B cell (primary cell): ENCODE measurements around the gene ZNF14. TPM values are rescaled to one million over a fixed set of nuclear protein-coding genes. Genes with fewer than 3 reads are reported as not detected.

Source experiments
- ATAC-seq: fragments of 200-7000 bp; cut with Tn5 transposase; one replicate; pipeline ENCODE4 v1.10.0; 2021; ENCODE audit warnings: low read depth, mild to moderate bottlenecking, moderate number of reproducible peaks, moderate library complexity
- CTCF ChIA-PET: fragments of 350-600 bp; sonication (Branson Sonifier 250); formaldehyde crosslinking; loops from one replicate; lab custom pipeline; 2021; ENCODE audit warnings: antibody characterized with exemption, inconsistent platforms; lab: Charles Lee
- POLR2A ChIA-PET: fragments of 350-600 bp; sonication (Branson Sonifier 250); formaldehyde crosslinking; loops from one replicate; lab custom pipeline; 2021; ENCODE audit warnings: antibody characterized with exemption; lab: Charles Lee
- DNase-seq: peaks from one replicate; pipeline ENCODE4 v3.0.0; 2013
- H2AFZ ChIP-seq: 2 replicates; pipeline ENCODE4 v1.6.1; 2012; ENCODE audit warnings: mild to moderate bottlenecking, low read depth, low read length; ENCODE audit not compliant: insufficient read depth, poor library complexity, severe bottlenecking
- H3K27ac ChIP-seq, 2 donors: 1 replicate in 1 of 2; 2 replicates in 1 of 2; pipeline ENCODE4 v1.5.1; 2012 to 2013; ENCODE audit warnings: low read length in 2 of 2, mild to moderate bottlenecking in 2 of 2, moderate library complexity in 1 of 2
- H3K27me3 ChIP-seq, 4 experiments: fragments of 200-600 bp in 1 of 4; sonication (generic) in 1 of 4; replicated peaks in 1 of 4; 1 replicate in 2 of 4; 2 replicates in 2 of 4; pipeline versions ENCODE4 v1.6.1 to v1.7.0; 2013 to 2016; ENCODE audit warnings: low read length in 3 of 4, mild to moderate bottlenecking in 2 of 4, mixed read lengths in 1 of 4, moderate library complexity in 1 of 4; ENCODE audit not compliant: insufficient read depth in 4 of 4, control insufficient read depth in 3 of 4; ENCODE audit errors: control extremely low read depth in 1 of 4
- H3K36me3 ChIP-seq, 2 experiments: replicated peaks in 1 of 2; 1 replicate in 1 of 2; 2 replicates in 1 of 2; pipeline versions ENCODE4 v1.6.1 to v1.7.1; 2013; ENCODE audit warnings: low read length in 1 of 2; ENCODE audit not compliant: insufficient read depth in 2 of 2, control insufficient read depth in 1 of 2; ENCODE audit errors: control extremely low read depth in 1 of 2, extremely low read depth in 1 of 2
- H3K4me1 ChIP-seq, 2 donors: fragments of 200-600 bp in 1 of 2; sonication (generic) in 1 of 2; 1 replicate in 1 of 2; 2 replicates in 1 of 2; pipeline versions ENCODE4 v1.5.1 to v1.6.1; 2013 to 2017; ENCODE audit warnings: low read length in 2 of 2; ENCODE audit not compliant: control insufficient read depth in 2 of 2, insufficient read depth in 2 of 2
- H3K4me2 ChIP-seq: replicated peaks from 2 replicates; pipeline ENCODE3; 2012; ENCODE audit warnings: mild to moderate bottlenecking, low read depth, low read length; ENCODE audit not compliant: poor library complexity, severe bottlenecking
- H3K4me3 ChIP-seq, 5 experiments: fragments of 200-600 bp in 1 of 5; sonication (generic) in 1 of 5; 1 replicate in 3 of 5; 2 replicates in 2 of 5; pipeline versions ENCODE4 v1.5.1 to v1.7.0; 2011 to 2016; ENCODE audit warnings: low read length in 4 of 5, mild to moderate bottlenecking in 4 of 5, low read depth in 2 of 5, control low read depth in 1 of 5, moderate library complexity in 1 of 5; ENCODE audit not compliant: insufficient read depth in 1 of 5; ENCODE audit errors: control extremely low read depth in 1 of 5, extremely low read depth in 1 of 5
- H3K79me2 ChIP-seq: fragments of 200-600 bp; sonication (generic); one replicate; pipeline ENCODE4 v1.6.0; 2016; ENCODE audit warnings: low read length; ENCODE audit not compliant: control insufficient read depth, insufficient read depth
- H3K9ac ChIP-seq: fragments of 200-600 bp; sonication (generic); 2 replicates; pipeline ENCODE4 v1.6.1; 2017; ENCODE audit warnings: mild to moderate bottlenecking, low read length, moderate library complexity
- H3K9me3 ChIP-seq, 3 donors: one replicate each; pipeline versions ENCODE4 v1.6.1 to v1.7.1; 2013; ENCODE audit warnings: low read length in 2 of 3; ENCODE audit not compliant: control insufficient read depth in 2 of 3, insufficient read depth in 1 of 3; ENCODE audit errors: control extremely low read depth in 1 of 3
- H4K20me1 ChIP-seq: 2 replicates; pipeline ENCODE4 v1.6.0; 2012; ENCODE audit warnings: mild to moderate bottlenecking, low read length; ENCODE audit not compliant: insufficient read depth, control insufficient read depth, poor library complexity, severe bottlenecking
- H3K27ac Mint-ChIP-seq: one replicate; pipeline ENCODE4 v1.8.0; 2021; ENCODE audit warnings: mixed read lengths
- H3K27me3 Mint-ChIP-seq: one replicate; pipeline ENCODE4 v1.8.0; 2021; ENCODE audit warnings: mixed read lengths
- H3K4me1 Mint-ChIP-seq: one replicate; pipeline ENCODE4 v1.8.0; 2021; ENCODE audit warnings: mixed read lengths
- H3K4me3 Mint-ChIP-seq: one replicate; pipeline ENCODE4 v1.8.0; 2021; ENCODE audit warnings: mixed read lengths
- H3K9me3 Mint-ChIP-seq: one replicate; pipeline ENCODE4 v1.8.0; 2022; ENCODE audit warnings: mixed read lengths; ENCODE audit not compliant: insufficient read depth
- EZH2 ChIP-seq: IDR thresholded peaks from 2 replicates; pipeline ENCODE4 v1.6.1; 2012; ENCODE audit warnings: borderline replicate concordance, low read depth, mild to moderate bottlenecking, moderate library complexity, low read length; ENCODE audit not compliant: insufficient read depth, poor library complexity, severe bottlenecking
- WGBS: methylation state at CpG from one replicate; pipeline ENCODE4 v1.1.5; 2013; ENCODE audit warnings: missing lambda C conversion rate; ENCODE audit not compliant: insufficient coverage; 5-methylcytosine and 5-hydroxymethylcytosine counted together
- intact Hi-C: fragments of 100-400 bp; cut with micrococcal nuclease; formaldehyde crosslinking; loops from one replicate; pipeline ENCODE4 v1.10.0; 2022
- polyA plus RNA-seq: library from polyadenylated mRNA; depleted of rRNA; stranded (reverse); fragments of >200 nt; gene quantifications from 2 replicates; pipeline ENCODE4 v1.2.3, GENCODE V29; 2012
- total RNA-seq, 2 donors: library from RNA; stranded (reverse); fragments of 120-200 nt in 1 of 2; gene quantifications; 1 replicate in 1 of 2; 2 replicates in 1 of 2; pipeline versions ENCODE4 v1.2.3 to v1.2.4, GENCODE V29; 2013 to 2022
- TF ChIP-seq, protein P1 (sequence below): fragments of 200-600 bp; IDR thresholded peaks from one replicate; pipeline ENCODE4 v1.8.0; 2022; ENCODE audit warnings: antibody characterized with exemption, mild to moderate bottlenecking

Gene ZNF14
- total and polyA plus RNA-seq, 2 donors (not counting 1 experiment from before 2014, with no cell fraction given) = 3.4 to 21.0 TPM

DNA sequence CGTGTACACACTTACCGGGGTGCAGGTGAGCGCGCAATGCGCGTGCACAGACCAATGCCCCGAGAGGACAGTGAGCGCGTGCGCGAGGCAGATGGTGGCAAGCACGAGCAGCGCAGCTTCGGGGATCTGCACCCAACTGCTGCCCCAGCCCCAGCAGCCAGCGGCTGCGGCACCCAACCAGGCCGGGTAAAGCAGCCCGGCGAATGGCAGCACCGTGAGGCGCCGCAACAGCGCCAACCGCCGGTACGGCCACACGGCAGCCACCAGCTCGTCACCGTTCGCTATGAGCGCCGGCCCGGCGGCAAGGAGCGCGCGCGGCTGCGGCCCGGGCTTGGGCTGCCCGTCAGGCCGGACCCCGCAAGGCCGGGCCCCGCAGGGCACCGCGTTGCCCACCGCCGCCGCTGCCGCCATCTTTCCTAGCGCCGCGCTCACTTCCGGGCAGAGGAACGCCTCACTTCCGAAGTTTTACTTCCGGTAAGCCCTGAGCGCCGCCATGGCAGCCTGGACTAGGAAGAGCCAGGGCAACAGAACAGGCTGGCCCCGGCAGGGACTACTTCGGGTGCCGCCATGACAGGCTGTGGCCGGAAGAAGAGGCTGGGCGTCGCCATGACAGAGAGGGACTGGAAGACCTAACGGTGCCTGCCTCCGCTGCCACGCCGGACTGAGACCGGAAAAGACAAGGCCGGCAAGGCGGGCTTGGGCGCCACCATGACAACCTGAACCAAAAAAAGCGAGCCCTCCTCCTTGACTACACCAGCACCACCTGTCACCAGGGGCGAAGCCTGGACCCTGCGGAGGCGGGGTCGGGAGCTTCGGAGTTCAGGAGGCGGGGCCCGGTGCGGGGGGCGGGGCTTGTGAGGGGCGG, 69.4 kb downstream of the ZNF14 start, which contains the start of gene ATP13A1:
Gene ATP13A1, minus strand, starts transcription at position 421 of the 865 bp plus-strand sequence. Its CDS starts 10 bp downstream, at position 411.
- Histone ChIP-seq H3K79me2 (peaks cover 44% of the 10 kb centered on the region), H4K20me1 (no peaks in the 10 kb centered on the region), H3K9ac (peak within 1 kb of the TSS; percentile 74), H3K4me1 (peaks cover 39 to 60% of the 10 kb centered on the region in 2 donors), H3K27ac (peak within 1 kb of the TSS; percentile 77 to 97), H3K4me3 (peak within 1 kb of the TSS; percentile 75 to 88 (median 77)), H3K36me3 (peaks cover 0 to 19% of the 10 kb centered on the region in 2 experiments), H3K27me3 (no peaks in the 10 kb centered on the region), H3K9me3 (peaks cover 0 to 10% (median 0%) of the 10 kb centered on the region in 3 donors), H2AFZ (peak within 1 kb of the TSS; percentile 73), H3K4me2 (peak within 1 kb of the TSS; percentile 86)
- intact Hi-C loops = loop anchor here (1.0 to 2.0 kb wide), 7 partner anchors 20 to 258 kb away; partner anchors contain the start of genes GATAD2A, GMIP, NDUFA13 and PBX4
- DNase-seq (peak; percentile 99), ATAC-seq (peak; percentile 79)
- under 1% methylated on average over 80 of the region's 85 CpGs for WGBS
- no peak for TF ChIP-seq EZH2
- TF ChIP-seq, protein P1, sequence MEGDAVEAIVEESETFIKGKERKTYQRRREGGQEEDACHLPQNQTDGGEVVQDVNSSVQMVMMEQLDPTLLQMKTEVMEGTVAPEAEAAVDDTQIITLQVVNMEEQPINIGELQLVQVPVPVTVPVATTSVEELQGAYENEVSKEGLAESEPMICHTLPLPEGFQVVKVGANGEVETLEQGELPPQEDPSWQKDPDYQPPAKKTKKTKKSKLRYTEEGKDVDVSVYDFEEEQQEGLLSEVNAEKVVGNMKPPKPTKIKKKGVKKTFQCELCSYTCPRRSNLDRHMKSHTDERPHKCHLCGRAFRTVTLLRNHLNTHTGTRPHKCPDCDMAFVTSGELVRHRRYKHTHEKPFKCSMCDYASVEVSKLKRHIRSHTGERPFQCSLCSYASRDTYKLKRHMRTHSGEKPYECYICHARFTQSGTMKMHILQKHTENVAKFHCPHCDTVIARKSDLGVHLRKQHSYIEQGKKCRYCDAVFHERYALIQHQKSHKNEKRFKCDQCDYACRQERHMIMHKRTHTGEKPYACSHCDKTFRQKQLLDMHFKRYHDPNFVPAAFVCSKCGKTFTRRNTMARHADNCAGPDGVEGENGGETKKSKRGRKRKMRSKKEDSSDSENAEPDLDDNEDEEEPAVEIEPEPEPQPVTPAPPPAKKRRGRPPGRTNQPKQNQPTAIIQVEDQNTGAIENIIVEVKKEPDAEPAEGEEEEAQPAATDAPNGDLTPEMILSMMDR = peak; percentile 22
- no peaks in the 10 kb centered on the region for H3K27me3 Mint-ChIP-seq
- no peaks in the 10 kb centered on the region for H3K9me3 Mint-ChIP-seq
- peak within 1 kb of the TSS; percentile 98 for H3K27ac Mint-ChIP-seq
- peak within 1 kb of the TSS; percentile 93 for H3K4me3 Mint-ChIP-seq
- ChIA-PET POLR2A (interaction anchor here (0.5 to 2.9 kb wide), 16 partner anchors 14 to 503 kb away, joined by 3 to 22 read pairs (median 4); partner anchors contain the start of genes GMIP, LPAR2, ZNF14 and ZNF253), CTCF (interaction anchor here (0.7 to 3.2 kb wide), 8 partner anchors 10 to 296 kb away, joined by 3 to 12 read pairs (median 4); partner anchors contain the start of gene GMIP)
- peaks cover 40% of the 10 kb centered on the region for H3K4me1 Mint-ChIP-seq
